Measurements from ENCODE around the gene MFAP2. TPM values are rescaled to one million over a fixed set of nuclear protein-coding genes. Genes with fewer than 3 reads are reported as not detected.

The MFAP2 gene
- 4.6 and 7.9 TPM in 2 replicates for total RNA-seq

GRCh38 chr1:16980473-16981268 lies at the start of gene MFAP2:
MFAP2 (minus strand) TSS chr1:16980620; CDS start chr1:16978273, 2,347 bp downstream.

GRCh38 chr1:17011439-17012307 lies 31.3 kb upstream of the MFAP2 start, which contains the start of gene ATP13A2:
ATP13A2 (minus strand) TSS chr1:17011928; CDS start chr1:17011738, 190 bp downstream.

Other genes with a start within 250 kb of the MFAP2 start
- under 0.01 TPM in 2 replicates for gene RNU1-4, start 240.1 kb downstream of the MFAP2 start, total RNA-seq
- gene RNU1-2, start 84.6 kb downstream of the MFAP2 start, total RNA-seq, result under 0.01 TPM in 2 replicates
- gene CROCC, start 58.7 kb downstream of the MFAP2 start, total RNA-seq, result 17.2 and 17.4 TPM in 2 replicates
- gene ATP13A2, start 31.3 kb upstream of the MFAP2 start, total RNA-seq, result 16.9 and 52.5 TPM in 2 replicates
- gene SDHB, start 73.4 kb upstream of the MFAP2 start, total RNA-seq, result 106 and 146 TPM in 2 replicates
- 0.19 and 0.56 TPM in 2 replicates for gene PADI2, start 138.8 kb upstream of the MFAP2 start, total RNA-seq
- under 0.01 and 0.28 TPM in 2 replicates for gene PADI1, start 224.5 kb upstream of the MFAP2 start, total RNA-seq

All from regular cardiac myocyte (primary cell).